Tibial nerve (tissue), 4 donors: ENCODE measurements around the gene NEURL2. TPM values are rescaled to one million over a fixed set of nuclear protein-coding genes. Genes with fewer than 3 reads are reported as not detected.
"Not testable (repeated sequence)": the region's sequence is repeated elsewhere in the genome, so short reads cannot be mapped to it uniquely, and the experiment has no call there.

Source experiments
- DNase-seq, 2 donors: peaks; one replicate each; pipeline ENCODE4 v3.0.0-alpha.2; 2019; ENCODE audit warnings: low spot score in 2 of 2
- H3K27ac ChIP-seq, 4 donors: fragments of 200-600 bp; sonication (generic) in 3 of 4; one replicate each; pipeline ENCODE4 v1.5.1; 2017 to 2019; ENCODE audit warnings: mild to moderate bottlenecking in 1 of 4
- H3K27me3 ChIP-seq, 2 donors: fragments of 200-600 bp; sonication (generic) in 1 of 2; one replicate each; pipeline versions ENCODE4 v1.5.1 to v1.6.0; 2017 to 2019
- H3K36me3 ChIP-seq, 3 donors: fragments of 200-600 bp; sonication (generic); one replicate each; pipeline ENCODE4 v1.5.1; 2018 to 2019
- H3K4me1 ChIP-seq, 4 donors: fragments of 200-600 bp; sonication (generic) in 3 of 4; one replicate each; pipeline ENCODE4 v1.5.1; 2017 to 2019
- H3K4me3 ChIP-seq, 4 donors: fragments of 200-600 bp; sonication (generic) in 3 of 4; one replicate each; pipeline ENCODE4 v1.5.1; 2017 to 2019; ENCODE audit warnings: mild to moderate bottlenecking in 1 of 4, moderate library complexity in 1 of 4
- H3K9me3 ChIP-seq, 4 donors: fragments of 200-600 bp; sonication (generic) in 3 of 4; one replicate each; pipeline ENCODE4 v1.5.1; 2017 to 2019
- EP300 ChIP-seq, 2 donors: sonication (generic); formaldehyde crosslinking; IDR thresholded peaks; one replicate each; pipeline ENCODE4 v1.6.1; 2017; ENCODE audit warnings: antibody characterized with exemption in 2 of 2, mild to moderate bottlenecking in 1 of 2
- POLR2A ChIP-seq, 2 donors: fragments of 450-650 bp; IDR thresholded peaks; one replicate each; pipeline ENCODE4 v1.6.1; 2017; ENCODE audit warnings: antibody characterized with exemption in 2 of 2, mild to moderate bottlenecking in 2 of 2, moderate library complexity in 2 of 2
- WGBS, 2 donors: methylation state at CpG; one replicate each; pipeline ENCODE4 v1.1.5; 2018; 5-methylcytosine and 5-hydroxymethylcytosine counted together
- total RNA-seq, 4 donors: library from RNA; depleted of rRNA; stranded (reverse); fragments of >200 nt; gene quantifications; one replicate each; pipeline ENCODE4 v1.1.0, GENCODE V29; 2016
- TF ChIP-seq, protein P1 (sequence below), 5 experiments: fragments of 200-600 bp in 3 of 5; fragments of 450-650 bp in 2 of 5; sonication (generic) in 3 of 5; IDR thresholded peaks; one replicate each; pipeline ENCODE4 v1.5.1; 2016 to 2019; ENCODE audit warnings: antibody characterized with exemption in 5 of 5, mild to moderate bottlenecking in 3 of 5, moderate library complexity in 2 of 5

The NEURL2 gene
- total RNA-seq, 4 donors from 2014 or later: 7.7 to 42.9 (median 15.6) TPM

DNA sequence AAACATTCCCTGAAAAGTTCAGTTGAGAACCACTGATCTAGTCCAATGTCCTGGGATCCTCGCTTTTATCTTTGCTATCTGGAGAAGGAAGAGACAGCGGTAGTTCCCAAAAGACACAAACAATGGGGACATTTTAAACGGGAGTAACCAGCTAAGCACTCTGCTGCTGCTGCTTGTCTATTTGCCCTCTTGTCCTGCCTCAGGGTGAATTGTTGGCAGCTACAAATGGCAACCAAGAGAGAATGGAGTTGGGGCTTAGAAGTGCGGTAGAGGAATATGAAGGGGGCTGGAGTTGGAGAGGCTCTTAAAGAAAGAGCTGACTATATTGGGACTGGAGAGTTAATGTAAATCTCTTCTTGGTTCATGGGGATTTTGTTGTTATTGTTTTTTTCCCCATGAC, 16.4 kb downstream of the NEURL2 start:
- DNase-seq: no peak
- H3K27me3 ChIP-seq: no peaks in the 10 kb centered on the region
- peaks cover 0 to 32% (median 0%) of the 10 kb centered on the region in 3 donors for H3K36me3 ChIP-seq
- no peak overlapping the region for H3K27ac ChIP-seq
- H3K4me3 ChIP-seq: no peak overlapping the region
- peaks cover 0 to 10% (median 0%) of the 10 kb centered on the region in 4 donors for H3K4me1 ChIP-seq
- whole genome bisulfite sequencing, 2 donors: 45 to 52% methylated on average over 4 of the region's 4 CpGs
- TF ChIP-seq POLR2A (IDR thresholded peaks at IDR 0.05): no peak
- TF ChIP-seq, protein P1, sequence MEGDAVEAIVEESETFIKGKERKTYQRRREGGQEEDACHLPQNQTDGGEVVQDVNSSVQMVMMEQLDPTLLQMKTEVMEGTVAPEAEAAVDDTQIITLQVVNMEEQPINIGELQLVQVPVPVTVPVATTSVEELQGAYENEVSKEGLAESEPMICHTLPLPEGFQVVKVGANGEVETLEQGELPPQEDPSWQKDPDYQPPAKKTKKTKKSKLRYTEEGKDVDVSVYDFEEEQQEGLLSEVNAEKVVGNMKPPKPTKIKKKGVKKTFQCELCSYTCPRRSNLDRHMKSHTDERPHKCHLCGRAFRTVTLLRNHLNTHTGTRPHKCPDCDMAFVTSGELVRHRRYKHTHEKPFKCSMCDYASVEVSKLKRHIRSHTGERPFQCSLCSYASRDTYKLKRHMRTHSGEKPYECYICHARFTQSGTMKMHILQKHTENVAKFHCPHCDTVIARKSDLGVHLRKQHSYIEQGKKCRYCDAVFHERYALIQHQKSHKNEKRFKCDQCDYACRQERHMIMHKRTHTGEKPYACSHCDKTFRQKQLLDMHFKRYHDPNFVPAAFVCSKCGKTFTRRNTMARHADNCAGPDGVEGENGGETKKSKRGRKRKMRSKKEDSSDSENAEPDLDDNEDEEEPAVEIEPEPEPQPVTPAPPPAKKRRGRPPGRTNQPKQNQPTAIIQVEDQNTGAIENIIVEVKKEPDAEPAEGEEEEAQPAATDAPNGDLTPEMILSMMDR (IDR thresholded peaks at IDR 0.05): no peak
- no peak for TF ChIP-seq EP300 (IDR thresholded peaks at IDR 0.05)
- H3K9me3 ChIP-seq: no peaks in the 10 kb centered on the region

DNA sequence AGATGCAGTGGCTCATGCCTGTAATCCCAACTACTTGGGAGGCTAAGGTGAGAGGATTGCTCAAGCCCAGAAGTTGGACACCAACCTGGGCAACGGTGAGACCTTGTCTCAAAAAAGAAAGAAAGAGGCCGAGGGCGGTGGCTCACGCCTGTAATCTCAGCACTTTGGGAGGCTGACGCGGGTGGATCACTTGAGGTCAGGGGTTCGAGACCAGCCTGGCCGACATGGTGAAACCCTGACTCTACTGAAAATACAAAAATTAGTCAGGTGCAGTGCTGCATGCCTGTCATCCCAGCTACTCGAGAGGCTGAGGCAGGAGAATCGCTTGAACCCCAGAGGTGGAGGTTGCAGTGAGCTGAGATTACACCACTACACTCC, 16.9 kb downstream of the NEURL2 start:
- WGBS, 2 donors: 92% methylated on average over 10 of the region's 10 CpGs
- not testable (repeated sequence) for DNase-seq, H3K27ac ChIP-seq, H3K27me3 ChIP-seq, H3K4me3 ChIP-seq, H3K9me3 ChIP-seq, H3K4me1 ChIP-seq
- peaks cover 0 to 27% (median 0%) of the 10 kb centered on the region in 3 donors for H3K36me3 ChIP-seq

DNA sequence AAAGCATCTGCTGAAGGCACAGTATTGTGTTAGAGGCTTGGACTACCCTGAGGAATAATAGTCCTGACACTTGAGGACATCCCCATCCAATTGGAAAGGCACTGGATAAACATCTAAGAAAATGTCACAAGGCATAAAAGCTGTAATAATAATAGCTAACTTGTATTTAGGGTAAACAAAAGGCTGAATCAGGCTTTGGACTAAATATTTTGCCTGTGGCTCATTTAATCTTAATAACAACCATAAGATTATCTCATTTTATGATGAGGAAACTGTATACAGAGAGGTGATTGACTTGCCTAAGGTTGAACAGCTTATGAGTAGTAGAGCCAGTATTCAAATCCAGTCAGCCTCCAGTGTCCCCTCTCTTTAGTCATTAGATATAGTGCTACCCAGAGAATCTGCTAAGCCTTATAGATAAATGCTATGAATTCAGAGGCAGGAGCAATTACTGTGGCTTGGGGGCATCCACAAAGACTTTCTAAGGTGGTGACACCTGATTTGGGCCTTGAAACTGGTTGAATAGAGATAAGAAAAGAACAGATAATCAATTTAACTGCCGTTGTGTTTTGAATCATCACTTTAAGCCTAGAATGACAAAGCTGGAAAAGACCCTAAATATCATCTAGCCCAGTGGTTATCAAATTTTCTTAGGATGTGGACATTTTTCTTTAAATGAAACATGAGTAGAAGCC, 17.5 kb downstream of the NEURL2 start:
- no peak overlapping the region for H3K27ac ChIP-seq
- TF ChIP-seq, protein P1 (IDR thresholded peaks at IDR 0.05): no peak
- peaks cover 0 to 3% (median 0%) of the 10 kb centered on the region in 4 donors for H3K4me1 ChIP-seq
- H3K9me3 ChIP-seq: no peaks in the 10 kb centered on the region
- H3K27me3 ChIP-seq: no peaks in the 10 kb centered on the region
- peaks cover 0 to 21% (median 0%) of the 10 kb centered on the region in 3 donors for H3K36me3 ChIP-seq
- DNase-seq: no peak
- WGBS, 2 donors: 79 to 84% methylated on average over 1 of the region's 1 CpG
- no peak overlapping the region for H3K4me3 ChIP-seq

DNA sequence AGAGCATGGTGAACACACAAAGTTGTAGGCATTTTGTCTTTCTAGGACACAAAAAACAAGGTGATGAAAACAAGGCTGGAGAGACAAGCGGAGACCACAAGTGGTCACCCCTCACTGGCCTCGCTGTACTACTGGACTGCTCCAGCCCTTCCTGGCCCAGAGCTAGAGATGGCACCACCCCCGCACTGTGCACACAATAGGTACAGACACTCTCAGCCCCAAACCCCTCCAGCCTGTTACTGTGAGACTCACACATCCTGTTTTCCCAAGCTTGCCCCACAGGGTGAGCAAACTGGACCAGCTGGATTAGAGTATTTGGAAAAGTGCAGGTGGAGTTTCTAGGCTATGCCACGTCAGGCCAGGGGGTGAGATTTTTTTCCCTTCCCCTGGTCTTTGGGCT, 18.4 kb downstream of the NEURL2 start:
- no peak for TF ChIP-seq POLR2A (IDR thresholded peaks at IDR 0.05)
- H3K4me1 ChIP-seq: no peaks in the 10 kb centered on the region
- H3K9me3 ChIP-seq: no peaks in the 10 kb centered on the region
- WGBS, 2 donors: 85 to 92% methylated on average over 4 of the region's 4 CpGs
- H3K4me3 ChIP-seq: no peak overlapping the region
- H3K36me3 ChIP-seq: peaks cover 0 to 12% (median 0%) of the 10 kb centered on the region in 3 donors
- no peak for DNase-seq
- no peaks in the 10 kb centered on the region for H3K27me3 ChIP-seq
- H3K27ac ChIP-seq: no peak overlapping the region

DNA sequence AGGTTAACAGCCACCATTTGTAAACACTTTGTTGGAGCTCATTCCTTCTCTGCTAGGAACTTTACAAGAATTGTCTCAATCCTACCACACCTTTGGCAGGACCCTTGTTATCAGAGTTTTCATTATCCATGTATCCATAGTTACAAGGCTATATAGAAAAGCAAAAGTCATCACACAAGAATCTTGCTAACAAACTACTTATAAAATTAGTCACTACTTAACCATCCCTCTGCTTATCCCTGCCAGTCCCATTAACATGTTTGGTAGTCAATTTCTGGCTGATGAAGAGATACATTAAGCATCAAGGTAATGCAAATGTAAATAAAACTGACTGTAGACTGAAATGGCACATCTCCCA, 23.2 kb downstream of the NEURL2 start:
- Histone ChIP-seq H3K27ac (no peak overlapping the region), H3K36me3 (peaks cover 0 to 4% (median 0%) of the 10 kb centered on the region in 3 donors), H3K27me3 (no peaks in the 10 kb centered on the region), H3K4me3 (no peak overlapping the region), H3K9me3 (no peaks in the 10 kb centered on the region), H3K4me1 (no peaks in the 10 kb centered on the region)
- no peak for DNase-seq
- TF ChIP-seq EP300 (IDR thresholded peaks at IDR 0.05): no peak
- TF ChIP-seq, protein P1 (IDR thresholded peaks at IDR 0.05): no peak

DNA sequence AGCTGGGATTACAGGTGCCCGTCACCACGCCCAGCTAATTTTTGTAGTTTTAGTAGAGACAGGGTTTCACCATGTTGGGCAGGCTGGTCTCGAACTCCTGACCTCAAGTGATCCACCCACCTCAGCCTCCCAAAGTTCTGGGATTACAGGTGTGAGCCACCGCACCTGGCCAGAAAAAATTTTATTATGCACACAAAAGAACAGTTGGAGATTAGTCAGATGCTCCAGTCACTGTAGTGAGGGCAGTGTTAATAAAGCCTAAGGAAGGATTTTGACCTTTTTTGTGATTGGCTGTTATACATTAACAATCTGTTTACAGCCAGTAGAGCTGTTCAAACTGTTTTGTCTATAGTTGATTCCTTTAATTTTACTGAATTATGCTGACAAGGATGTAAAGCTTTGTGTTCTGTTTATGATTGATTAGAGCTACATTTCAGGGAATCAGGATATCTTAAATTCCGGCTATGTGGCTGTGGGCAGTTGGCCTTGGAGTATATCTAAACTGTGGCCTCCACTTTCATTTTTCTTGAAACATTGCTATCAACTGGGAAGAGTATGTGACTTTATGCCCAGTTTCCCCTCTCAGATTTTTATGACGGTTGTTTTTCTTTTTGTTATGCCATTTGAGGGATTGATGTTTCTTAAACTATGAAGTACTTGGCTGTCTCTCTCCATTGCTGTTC, 23.7 kb downstream of the NEURL2 start:
- Histone ChIP-seq H3K27ac (no peak overlapping the region), H3K4me1 (no peaks in the 10 kb centered on the region), H3K27me3 (no peaks in the 10 kb centered on the region), H3K36me3 (peaks cover 0 to 4% (median 0%) of the 10 kb centered on the region in 3 donors), H3K9me3 (no peaks in the 10 kb centered on the region), H3K4me3 (no peak overlapping the region)
- 83 to 91% methylated on average over 6 of the region's 6 CpGs for WGBS, 2 donors
- TF ChIP-seq, protein P1 (IDR thresholded peaks at IDR 0.05): no peak
- TF ChIP-seq POLR2A (IDR thresholded peaks at IDR 0.05) (no peak), EP300 (IDR thresholded peaks at IDR 0.05) (no peak)
- no peak for DNase-seq
